Colonic mucosa (tissue), 4 donors: ENCODE measurements around the gene HACE1. TPM values are rescaled to one million over a fixed set of nuclear protein-coding genes. Genes with fewer than 3 reads are reported as not detected.

Source experiments
- DNase-seq: peaks from one replicate; pipeline ENCODE4 v3.0.0-alpha.2; 2020
- H3K27ac ChIP-seq: fragments of 200-600 bp; one replicate; pipeline ENCODE4 v1.8.0; 2021
- H3K27me3 ChIP-seq: fragments of 200-600 bp; one replicate; pipeline ENCODE4 v1.8.0; 2021
- H3K36me3 ChIP-seq: fragments of 200-600 bp; one replicate; pipeline ENCODE4 v1.8.0; 2021
- H3K4me1 ChIP-seq: fragments of 200-600 bp; one replicate; pipeline ENCODE4 v1.8.0; 2021; ENCODE audit warnings: mild to moderate bottlenecking
- H3K4me3 ChIP-seq: fragments of 200-600 bp; one replicate; pipeline ENCODE4 v1.8.0; 2021
- H3K9ac ChIP-seq, 2 donors: one replicate each; pipeline ENCODE4 v1.7.0; 2013; ENCODE audit warnings: control low read depth in 2 of 2, low read depth in 2 of 2, low read length in 2 of 2
- H3K9me3 ChIP-seq: fragments of 200-600 bp; one replicate; pipeline ENCODE4 v1.8.0; 2021
- CTCF ChIP-seq: fragments of 200-600 bp; IDR thresholded peaks from one replicate; pipeline ENCODE4 v1.8.0; 2022; ENCODE audit warnings: antibody characterized with exemption, mild to moderate bottlenecking
- intact Hi-C: fragments of 100-400 bp; cut with DNase I; formaldehyde crosslinking; loops from one replicate; pipeline ENCODE4 v1.14.1; 2022
- total RNA-seq, 2 donors: library from RNA; stranded (reverse); fragmentation: NEBNext Ultra II Directional in 1 of 2; extraction: Animal tissue kit (Norgen Biotek cat#: 25700) in 1 of 2; gene quantifications; one replicate each; pipeline ENCODE4 v1.2.1, GENCODE V29; 2021
- donor health status: healthy.
- donor health status: DM: no; HTN: no; CAD: no.
- donor health status: DM: no; HTN: no; CAD: no.

The HACE1 gene
- total RNA-seq, 2 donors from 2014 or later: 6.9 TPM

- no peak overlapping the region for H3K4me3 ChIP-seq
- no peak overlapping the region for H3K9ac ChIP-seq
- no peak for DNase-seq
- H3K27ac ChIP-seq: no peak overlapping the region
- no peaks in the 10 kb centered on the region for H3K36me3 ChIP-seq
- intact Hi-C loops: no loop called here
- TF ChIP-seq CTCF: no peak
- H3K4me1 ChIP-seq: no peaks in the 10 kb centered on the region
- no peaks in the 10 kb centered on the region for H3K9me3 ChIP-seq
- H3K27me3 ChIP-seq: no peaks in the 10 kb centered on the region
Measured at GRCh38 chr6:104796031-104796785, 63.5 kb downstream of the HACE1 start.

GRCh38 chr6:104795363-104795762, 64.4 kb downstream of the HACE1 start:
- TF ChIP-seq CTCF: no peak
- H3K9me3 ChIP-seq: no peaks in the 10 kb centered on the region
- no peaks in the 10 kb centered on the region for H3K27me3 ChIP-seq
- no peaks in the 10 kb centered on the region for H3K4me1 ChIP-seq
- H3K27ac ChIP-seq: no peak overlapping the region
- H3K4me3 ChIP-seq: no peak overlapping the region
- H3K9ac ChIP-seq: no peak overlapping the region
- no peak for DNase-seq
- H3K36me3 ChIP-seq: no peaks in the 10 kb centered on the region
- intact Hi-C loops: no loop called here

GRCh38 chr6:104789770-104790190, 69.9 kb downstream of the HACE1 start:
- H3K9me3 ChIP-seq: no peaks in the 10 kb centered on the region
- H3K9ac ChIP-seq: no peak overlapping the region
- H3K4me1 ChIP-seq: no peaks in the 10 kb centered on the region
- no peak overlapping the region for H3K4me3 ChIP-seq
- H3K27ac ChIP-seq: no peak overlapping the region
- peak; percentile 31 for TF ChIP-seq CTCF
- H3K27me3 ChIP-seq: no peaks in the 10 kb centered on the region
- intact Hi-C loops: no loop called here
- H3K36me3 ChIP-seq: no peaks in the 10 kb centered on the region
- DNase-seq: no peak

- no peaks in the 10 kb centered on the region for H3K27me3 ChIP-seq
- no peak overlapping the region for H3K9ac ChIP-seq
- no peak overlapping the region for H3K4me3 ChIP-seq
- no peaks in the 10 kb centered on the region for H3K4me1 ChIP-seq
- H3K9me3 ChIP-seq: no peaks in the 10 kb centered on the region
- intact Hi-C loops: no loop called here
- no peak for DNase-seq
- TF ChIP-seq CTCF: no peak
- no peaks in the 10 kb centered on the region for H3K36me3 ChIP-seq
- no peak overlapping the region for H3K27ac ChIP-seq
Measured at GRCh38 chr6:104788400-104788799, 71.3 kb downstream of the HACE1 start.

GRCh38 chr6:104787305-104787704, 72.4 kb downstream of the HACE1 start:
- H3K4me1 ChIP-seq: no peaks in the 10 kb centered on the region
- H3K4me3 ChIP-seq: no peak overlapping the region
- DNase-seq: no peak
- H3K9me3 ChIP-seq: no peaks in the 10 kb centered on the region
- intact Hi-C loops: no loop called here
- H3K9ac ChIP-seq: no peak overlapping the region
- TF ChIP-seq CTCF: no peak
- H3K36me3 ChIP-seq: no peaks in the 10 kb centered on the region
- H3K27me3 ChIP-seq: no peaks in the 10 kb centered on the region
- H3K27ac ChIP-seq: no peak overlapping the region
